ENCODE data around the gene EYA4. TPM values are rescaled to one million over a fixed set of nuclear protein-coding genes. Genes with fewer than 3 reads are reported as not detected.

The EYA4 gene
- polyA plus RNA-seq, 5 donors = 5.3 to 10.5 (median 8.6) TPM

DNA sequence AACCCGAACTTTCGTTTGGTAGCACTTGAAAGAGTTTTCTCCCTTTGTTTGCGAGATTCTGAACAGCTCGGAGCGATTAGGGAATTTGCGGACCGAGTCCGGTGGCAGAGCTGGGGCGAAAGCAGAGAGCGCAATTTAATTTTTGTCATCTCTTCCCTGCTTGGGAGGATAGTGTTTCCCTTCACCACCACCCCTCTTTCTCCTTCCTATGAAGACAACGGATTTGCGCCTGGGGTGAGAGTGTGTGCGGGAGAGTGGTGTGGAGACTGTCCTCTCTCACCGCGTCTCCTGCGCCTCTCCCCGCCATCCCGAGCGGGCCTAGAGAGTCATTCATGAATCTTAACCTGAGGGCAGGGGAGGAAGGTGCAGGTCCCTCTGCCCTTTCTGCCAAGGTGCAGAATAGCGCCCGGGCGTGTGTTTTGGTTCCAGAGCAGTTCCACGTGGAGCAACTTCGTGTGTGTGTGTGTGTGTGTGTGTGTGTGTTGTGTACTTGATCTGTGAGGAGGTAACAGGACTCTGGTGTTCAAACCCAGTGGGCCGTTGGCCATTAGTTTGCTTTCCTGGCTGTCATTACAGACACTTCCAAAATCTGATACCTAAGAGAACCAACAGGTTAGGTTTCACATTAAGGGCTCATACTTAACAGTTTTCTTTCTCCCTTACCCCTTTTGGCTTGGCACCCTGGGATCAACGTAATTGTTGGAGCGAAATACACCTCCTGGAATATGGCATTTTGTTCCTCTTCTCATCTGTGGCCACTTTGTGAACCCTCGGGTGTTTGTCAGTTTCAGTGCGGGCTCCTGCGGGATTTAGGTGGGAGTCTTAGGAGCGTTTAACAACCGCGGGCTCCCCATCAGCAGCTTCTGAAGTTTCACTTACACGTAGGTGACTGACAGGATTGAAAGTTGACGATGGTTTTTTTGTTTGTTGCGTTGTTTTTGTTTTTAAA is 1.8 kb downstream of the EYA4 start:
- DNase-seq = peak; percentile 32 to 36

GRCh38 chr6:133243723-133244305 is 2.7 kb downstream of the EYA4 start:
- peak in 1 of 2 donors; percentile 21 for DNase-seq

DNA sequence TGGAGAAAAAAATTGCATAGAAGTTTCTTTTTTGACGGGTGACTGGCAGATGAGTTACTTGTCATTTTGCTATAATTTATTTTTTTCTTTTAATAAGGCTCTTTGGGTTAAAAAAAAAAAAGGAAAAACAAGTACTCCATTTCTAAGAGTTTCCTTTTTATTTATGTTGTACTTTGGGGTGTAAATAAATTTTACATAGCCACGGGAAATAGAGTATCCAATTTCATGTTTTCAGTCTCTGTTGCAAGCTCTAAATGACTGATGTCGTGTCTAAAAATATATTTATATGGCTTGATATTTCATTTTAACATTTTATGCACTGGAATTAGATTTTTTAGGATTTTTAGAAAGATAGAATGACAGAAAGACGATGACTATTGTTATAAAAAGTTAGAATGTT is 3.4 kb downstream of the EYA4 start:
- DNase-seq = no peak

DNA sequence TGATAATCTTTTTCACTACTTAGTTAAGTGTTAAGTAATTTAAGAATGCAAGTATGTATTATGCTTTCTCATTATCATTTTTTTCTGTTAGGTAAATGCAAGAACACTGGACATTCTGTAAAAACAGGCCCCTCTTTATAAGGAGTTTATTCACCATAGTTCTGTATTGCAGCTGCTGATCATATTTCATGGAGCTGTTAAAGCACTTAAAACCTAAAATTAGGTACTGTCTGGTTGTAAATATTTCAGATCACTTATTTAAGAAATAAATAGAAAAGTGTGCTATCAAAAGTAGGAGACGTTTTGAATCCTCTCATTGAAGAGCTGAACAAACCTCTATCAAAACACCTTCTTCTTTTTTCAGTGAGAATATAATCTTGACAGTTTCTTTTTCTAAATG is 3.9 kb downstream of the EYA4 start:
- no peak for DNase-seq

DNA sequence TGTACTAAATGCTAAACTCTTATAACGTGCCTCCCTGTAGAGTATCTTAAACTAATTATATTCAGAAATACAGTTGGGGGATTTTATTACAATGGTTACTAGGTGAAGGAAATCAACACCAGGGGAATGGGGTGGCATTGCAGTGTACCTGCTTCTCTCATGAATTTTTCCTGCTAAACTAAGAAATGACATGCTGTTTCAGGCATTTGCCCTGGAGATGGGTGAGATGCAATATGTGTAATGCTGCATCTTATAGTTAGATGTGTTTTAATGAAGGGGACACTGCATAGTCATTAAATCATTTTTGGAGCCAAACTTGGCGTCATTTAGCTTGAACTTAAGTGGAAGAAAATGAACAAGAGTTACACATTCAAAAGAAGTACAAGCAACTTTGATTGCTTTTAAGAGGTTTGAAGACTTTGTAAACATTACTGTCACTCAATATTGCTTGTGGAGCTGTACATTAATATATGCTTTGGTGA is 4.3 kb downstream of the EYA4 start:
- DNase-seq = no peak

GRCh38 chr6:133247581-133247980 is 6.4 kb downstream of the EYA4 start:
- DNase-seq = no peak

- DNase-seq = no peak
These were observed 7.3 kb downstream of the EYA4 start for GRCh38 chr6:133248241-133249001.

GRCh38 chr6:133251688-133252087 is 10.5 kb downstream of the EYA4 start:
- no peak for DNase-seq

- no peak for DNase-seq
These were observed 13.5 kb downstream of the EYA4 start for GRCh38 chr6:133254552-133255228.

GRCh38 chr6:133257545-133258105 is 16.5 kb downstream of the EYA4 start:
- no peak for DNase-seq

DNA sequence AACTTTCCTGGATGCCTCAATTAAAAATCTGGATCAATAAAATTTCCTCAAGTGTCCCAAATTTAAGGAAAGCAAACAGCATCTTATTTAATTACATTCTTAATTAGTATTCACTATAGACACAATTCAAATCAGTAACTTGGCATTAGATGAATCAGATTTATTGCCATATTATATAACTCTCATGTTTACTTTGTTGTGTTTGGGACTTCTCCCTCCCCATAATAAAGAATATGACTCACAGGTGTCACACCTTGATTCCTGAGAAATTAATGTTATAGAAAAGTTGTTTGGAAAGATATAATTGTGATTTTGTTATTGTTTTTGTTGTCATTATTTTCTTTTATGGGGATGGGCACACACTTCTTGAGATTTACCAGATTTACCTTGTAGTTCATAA is 18.4 kb downstream of the EYA4 start:
- DNase-seq = no peak

DNA sequence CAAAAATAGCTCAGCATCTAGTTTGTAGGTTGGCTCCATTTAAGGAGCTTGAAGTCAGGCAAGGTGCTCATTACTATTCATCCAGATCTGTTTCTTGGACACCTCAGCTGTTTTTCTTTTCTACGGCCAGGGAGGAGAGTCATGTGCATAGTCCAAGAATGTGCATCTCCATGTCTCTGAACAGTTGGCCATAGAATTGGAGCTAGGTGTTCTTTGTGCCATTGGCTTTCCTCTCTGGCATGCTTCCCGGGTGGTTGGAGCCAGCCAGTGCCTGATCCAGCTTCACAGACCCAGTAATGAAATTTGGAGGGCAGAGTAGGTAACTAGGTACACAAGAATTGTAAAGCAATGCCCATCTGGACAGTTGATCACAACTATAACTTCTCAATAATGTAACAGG is 21.6 kb downstream of the EYA4 start:
- DNase-seq = no peak

DNA sequence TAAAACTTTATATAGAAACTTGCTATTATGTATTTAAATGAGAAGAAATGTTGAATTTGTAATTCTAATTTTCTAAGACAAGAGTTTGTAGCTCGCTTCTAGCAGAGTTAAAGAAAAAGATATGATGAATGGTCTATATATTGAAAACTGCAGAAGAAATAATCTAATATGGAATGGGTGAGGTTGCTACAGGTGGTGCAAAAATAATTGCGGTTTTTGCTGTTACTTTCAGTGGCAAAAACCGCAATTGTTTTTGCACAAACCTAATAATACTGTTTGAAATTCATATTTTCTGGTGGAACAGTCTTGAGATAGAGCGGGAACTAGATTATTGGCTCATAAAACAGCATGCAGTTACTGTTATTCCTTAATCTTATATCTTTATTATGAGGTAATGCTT is 23.9 kb downstream of the EYA4 start:
- DNase-seq = no peak

GRCh38 chr6:133266186-133266585 is 25.0 kb downstream of the EYA4 start:
- DNase-seq = no peak

DNA sequence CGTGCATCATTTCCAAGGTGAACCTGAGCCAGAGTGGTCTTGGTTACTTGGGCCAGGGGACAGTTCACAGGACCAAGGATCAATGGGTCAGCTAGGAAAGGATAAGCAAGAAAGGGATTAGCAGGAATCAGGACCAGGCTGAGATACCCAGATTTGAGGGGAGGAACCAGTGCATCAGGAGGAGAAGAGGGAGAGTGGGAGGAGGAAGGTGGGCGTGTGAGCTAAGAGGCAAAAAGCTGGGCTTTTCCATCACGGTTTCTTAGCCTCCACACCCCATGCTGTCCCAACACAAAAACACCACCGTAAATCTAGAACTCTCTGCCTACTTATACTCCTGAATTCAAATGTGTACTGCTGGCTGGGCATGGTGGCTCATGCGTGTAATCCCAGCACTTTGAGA is 27.5 kb downstream of the EYA4 start:
- no peak for DNase-seq

DNA sequence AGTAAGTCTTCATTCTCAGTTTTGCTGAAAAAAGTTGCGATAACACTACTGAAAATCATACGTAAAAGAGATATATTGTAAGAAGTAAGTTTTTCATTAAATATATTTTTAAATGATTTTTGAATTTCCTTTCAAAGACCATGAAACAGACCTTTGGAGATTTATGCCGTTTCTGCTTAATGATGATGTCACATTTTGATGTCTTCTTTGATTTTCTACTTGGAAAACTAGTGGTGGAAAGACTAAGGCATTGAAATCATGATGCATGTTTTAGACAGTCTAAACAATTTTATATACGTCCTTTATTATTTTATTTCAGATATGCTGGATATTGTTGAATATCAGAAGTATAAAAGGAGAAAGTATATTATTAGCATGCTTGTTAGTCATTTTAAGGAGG is 33.7 kb downstream of the EYA4 start:
- DNase-seq = no peak

GRCh38 chr6:133275213-133275612 is 34.1 kb downstream of the EYA4 start:
- DNase-seq = no peak

DNA sequence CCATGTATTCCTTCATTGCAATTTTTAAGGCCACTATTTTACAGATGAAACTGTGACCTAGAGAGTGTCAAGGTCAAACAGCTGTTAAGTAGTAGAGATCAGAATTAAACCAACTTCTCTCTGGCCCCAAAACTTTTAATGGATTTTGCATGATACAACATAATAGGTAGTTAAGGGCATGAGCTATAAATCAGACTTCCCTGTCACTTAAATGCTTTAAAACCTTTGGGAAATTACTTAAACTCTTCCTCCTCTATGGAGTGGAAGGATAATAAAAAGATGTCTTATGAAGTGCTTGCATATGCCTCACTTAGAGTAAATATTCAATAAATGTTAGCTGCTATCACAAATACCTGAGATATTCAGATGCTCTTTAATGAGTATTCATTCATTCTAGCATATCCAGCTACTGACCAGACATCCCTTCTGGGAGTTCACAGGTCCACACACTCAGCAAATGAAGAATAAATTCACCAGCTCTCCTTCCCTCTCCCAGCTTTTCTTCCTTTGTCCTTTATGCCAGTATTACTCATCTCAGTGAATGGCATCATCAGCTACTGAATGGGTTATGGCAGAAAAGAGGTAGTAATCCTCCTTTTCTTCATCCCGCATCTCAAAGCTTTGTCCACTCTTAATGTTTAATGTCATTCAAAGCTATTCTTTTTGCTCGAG is 36.2 kb downstream of the EYA4 start:
- DNase-seq = no peak

GRCh38 chr6:133277900-133278545 is 36.9 kb downstream of the EYA4 start:
- no peak for DNase-seq

DNA sequence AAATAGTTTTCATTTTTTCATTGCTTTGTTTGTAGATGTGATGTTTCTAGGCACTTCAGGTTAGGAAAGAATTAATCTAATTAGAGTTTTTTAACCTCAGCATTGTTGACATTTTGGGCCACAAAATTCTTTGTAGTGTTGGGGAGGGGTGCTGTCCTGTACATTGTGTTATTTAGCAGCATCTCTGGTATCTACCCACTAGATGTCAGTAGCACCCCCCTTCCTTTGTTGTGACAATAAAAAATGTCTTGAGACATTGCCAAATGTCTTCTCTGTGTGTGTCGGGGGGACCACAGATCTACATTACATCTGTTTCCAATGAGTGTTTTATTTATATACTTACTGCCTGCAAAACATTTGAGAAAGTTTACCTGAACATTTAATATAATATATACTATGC is 45.6 kb downstream of the EYA4 start:
- DNase-seq = no peak

Data from right lung (tissue), 5 donors.